CD4-positive, alpha-beta T cell treated with Interferon gamma for 1 hour (primary cell): ENCODE measurements around the gene ZBTB7C.

ENCODE experiments used
- DNase-seq: peaks from one replicate; pipeline ENCODE4 v3.0.0-alpha.2; 2020

ZBTB7C gene

GRCh38 chr18:48206887-48207286 is 202.3 kb downstream of the ZBTB7C start:
- no peak for DNase-seq

GRCh38 chr18:48203961-48204666 is 205.1 kb downstream of the ZBTB7C start:
- DNase-seq, result no peak

GRCh38 chr18:48203288-48203945 is 205.8 kb downstream of the ZBTB7C start:
- DNase-seq, result no peak

GRCh38 chr18:48202350-48203260 is 206.6 kb downstream of the ZBTB7C start:
- DNase-seq, result no peak

- DNase-seq, result no peak
These were observed 207.2 kb downstream of the ZBTB7C start for GRCh38 chr18:48202006-48202348.

- DNase-seq, result no peak
These were observed 207.7 kb downstream of the ZBTB7C start for GRCh38 chr18:48201337-48202005.

GRCh38 chr18:48200631-48201336 is 208.4 kb downstream of the ZBTB7C start:
- DNase-seq, result no peak

GRCh38 chr18:48199399-48199798 is 209.8 kb downstream of the ZBTB7C start:
- DNase-seq, result no peak

- DNase-seq, result no peak
These were observed 211.4 kb downstream of the ZBTB7C start for GRCh38 chr18:48197819-48198218.

GRCh38 chr18:48195787-48196186 is 213.4 kb downstream of the ZBTB7C start:
- DNase-seq, result no peak

GRCh38 chr18:48194591-48195181 is 214.5 kb downstream of the ZBTB7C start:
- DNase-seq, result no peak

GRCh38 chr18:48193521-48194492 is 215.4 kb downstream of the ZBTB7C start:
- DNase-seq, result no peak

GRCh38 chr18:48192542-48192941 is 216.6 kb downstream of the ZBTB7C start:
- DNase-seq, result no peak

GRCh38 chr18:48191494-48191893 is 217.7 kb downstream of the ZBTB7C start:
- DNase-seq, result no peak

- DNase-seq, result no peak
These were observed 218.2 kb downstream of the ZBTB7C start for GRCh38 chr18:48190994-48191393.

GRCh38 chr18:48188609-48189008 is 220.6 kb downstream of the ZBTB7C start:
- no peak for DNase-seq

GRCh38 chr18:48186861-48187260 is 222.3 kb downstream of the ZBTB7C start:
- no peak for DNase-seq

GRCh38 chr18:48186131-48186766 is 222.9 kb downstream of the ZBTB7C start:
- no peak for DNase-seq

- DNase-seq, result no peak
These were observed 225.1 kb downstream of the ZBTB7C start for GRCh38 chr18:48184118-48184517.

GRCh38 chr18:48183613-48184012 is 225.6 kb downstream of the ZBTB7C start:
- DNase-seq, result no peak
